NCI-H2081 (cell line): ENCODE data around the gene NSG1.

Experiments
- DNase-seq, 2 experiments: peaks; one replicate each; lab custom pipeline; 2025; lab: John Stamatoyannopoulos, UW

Gene NSG1

GRCh38 chr4:4374388-4375098 is 12.4 kb upstream of the NSG1 start:
- DNase-seq = no peak

DNA sequence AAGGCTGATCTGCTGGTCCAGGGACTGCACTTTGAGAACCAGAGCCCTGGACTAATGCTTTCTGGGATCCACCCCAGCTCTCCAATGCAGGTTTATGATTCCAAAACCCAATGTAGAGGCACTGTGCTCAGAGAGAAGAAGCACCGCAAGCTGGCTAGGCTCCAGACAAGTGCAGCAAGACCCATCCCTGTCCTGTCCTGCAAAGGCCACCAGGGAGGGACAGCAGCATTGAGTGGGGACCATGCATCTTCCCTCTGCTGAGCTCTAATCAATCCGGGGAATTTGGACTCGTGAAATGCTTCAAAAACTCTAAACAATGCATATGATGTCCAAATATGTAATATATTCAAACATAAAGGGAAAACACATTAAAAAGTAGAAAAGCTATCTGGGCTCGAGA is 10.8 kb upstream of the NSG1 start:
- no peak for DNase-seq

GRCh38 chr4:4377191-4377590 is 9.7 kb upstream of the NSG1 start:
- DNase-seq = no peak

- no peak for DNase-seq
Observed at GRCh38 chr4:4377732-4378460, 9.0 kb upstream of the NSG1 start.

DNA sequence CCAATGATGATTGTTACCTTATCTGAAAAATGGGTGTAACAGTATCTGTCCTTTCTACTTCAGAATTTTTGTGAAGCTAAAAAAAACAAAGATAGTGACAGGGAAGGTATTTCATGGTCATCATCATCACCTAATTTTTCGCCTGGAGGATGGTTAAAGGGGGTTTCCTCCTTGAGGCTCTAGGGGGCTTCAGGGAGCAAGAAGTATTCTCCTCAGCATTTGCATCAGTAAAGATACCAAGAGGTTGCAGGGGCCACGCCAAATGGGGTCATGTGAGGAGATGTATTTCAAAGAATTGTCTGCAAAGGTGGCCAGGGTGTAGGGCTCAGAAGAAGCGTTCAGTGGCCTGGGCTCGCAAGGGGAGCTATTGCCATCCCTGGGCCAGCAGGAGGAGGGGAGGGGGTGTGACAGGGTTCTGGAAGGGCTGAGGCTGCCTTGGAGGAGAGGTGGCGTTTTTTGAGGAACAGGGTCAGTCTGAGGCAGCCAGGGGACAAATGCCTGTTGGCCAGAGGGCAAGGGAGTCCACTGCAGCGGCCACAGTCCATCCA is 7.3 kb upstream of the NSG1 start:
- no peak for DNase-seq

GRCh38 chr4:4383085-4383484 is 3.8 kb upstream of the NSG1 start:
- no peak for DNase-seq

DNA sequence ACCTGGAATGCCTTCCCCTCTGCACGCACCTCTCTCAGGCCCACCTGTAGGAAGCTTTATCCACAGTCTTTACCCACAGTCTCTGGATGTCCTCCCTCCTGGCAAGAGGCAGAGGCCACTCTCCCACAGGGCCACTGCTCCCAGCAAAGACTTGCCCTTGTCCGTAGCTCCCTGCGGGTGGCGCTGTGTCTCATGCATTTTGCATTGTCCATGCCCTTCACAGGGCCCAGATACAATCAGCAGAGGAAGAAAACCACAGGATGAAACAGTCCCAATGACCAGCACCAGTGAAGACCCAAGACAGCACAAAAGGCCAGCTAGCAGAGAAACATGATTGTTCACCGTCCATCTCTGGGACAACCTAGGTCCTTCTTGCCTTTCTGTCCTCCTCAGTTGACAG is 2.1 kb upstream of the NSG1 start:
- no peak for DNase-seq

- DNase-seq = no peak
Observed at GRCh38 chr4:4385729-4386295, 1.1 kb upstream of the NSG1 start.

GRCh38 chr4:4386296-4386735 is 586 bp upstream of the NSG1 start:
- no peak for DNase-seq

- DNase-seq = no peak
Observed at GRCh38 chr4:4387531-4388310, 819 bp downstream of the NSG1 start.

GRCh38 chr4:4388311-4388790 is 1.4 kb downstream of the NSG1 start:
- DNase-seq = peak in 1 of 2 experiments; percentile 19

DNA sequence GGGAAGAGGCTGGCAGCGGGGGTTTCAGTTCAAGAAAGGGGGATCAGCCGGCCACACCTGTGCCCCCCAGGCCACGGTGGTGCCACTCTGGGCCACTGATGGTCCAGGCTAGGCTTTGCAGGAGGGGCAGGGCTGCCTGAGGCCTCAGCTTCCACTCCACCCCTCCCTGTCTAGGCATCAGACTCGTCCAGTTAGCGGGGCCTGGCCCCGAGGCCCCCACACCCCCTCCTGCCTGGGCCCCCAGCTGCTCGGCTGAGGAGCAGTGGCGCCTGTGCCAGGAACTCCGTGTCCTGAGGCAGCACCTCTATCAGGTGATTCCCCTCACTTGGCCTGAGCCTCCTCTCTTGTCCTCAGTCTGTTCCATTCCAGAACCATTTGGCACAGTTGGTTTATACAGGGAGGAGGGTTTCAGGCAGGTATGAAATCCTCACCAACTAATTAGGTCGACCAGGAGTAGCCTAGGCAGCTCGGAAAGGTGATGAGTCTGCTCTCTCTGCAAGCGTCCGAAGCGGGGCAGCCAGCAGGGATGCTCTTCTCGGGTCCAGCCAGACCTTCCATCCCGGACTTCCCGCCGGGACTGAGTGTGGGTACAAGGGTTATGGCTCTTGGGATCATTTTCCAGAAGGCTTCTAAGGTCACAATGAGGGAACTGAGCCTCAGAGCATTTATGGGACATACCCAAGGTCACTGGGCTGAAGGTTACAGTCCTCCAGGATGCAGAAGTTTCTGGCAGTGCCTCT is 2.1 kb downstream of the NSG1 start:
- no peak for DNase-seq

DNA sequence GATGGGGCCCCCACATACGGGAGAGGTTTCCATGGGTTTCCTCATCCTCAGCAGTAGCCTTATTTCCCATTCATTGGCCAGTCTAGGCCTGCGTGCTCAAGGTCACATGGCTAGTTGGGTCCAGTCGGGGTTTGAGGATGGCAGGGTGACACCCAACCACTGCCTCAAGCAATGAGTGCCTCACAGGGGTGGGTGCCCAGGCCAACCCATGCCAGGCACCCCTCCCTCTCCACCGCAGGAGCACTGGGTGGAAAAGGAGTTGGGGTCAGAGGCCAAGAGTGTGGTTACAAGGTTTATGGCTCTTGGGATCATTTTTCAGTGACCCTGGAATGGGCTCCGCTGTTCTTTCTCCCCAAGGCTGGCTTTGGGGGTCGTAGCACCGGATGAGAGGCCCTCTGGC is 3.1 kb downstream of the NSG1 start:
- no peak for DNase-seq

DNA sequence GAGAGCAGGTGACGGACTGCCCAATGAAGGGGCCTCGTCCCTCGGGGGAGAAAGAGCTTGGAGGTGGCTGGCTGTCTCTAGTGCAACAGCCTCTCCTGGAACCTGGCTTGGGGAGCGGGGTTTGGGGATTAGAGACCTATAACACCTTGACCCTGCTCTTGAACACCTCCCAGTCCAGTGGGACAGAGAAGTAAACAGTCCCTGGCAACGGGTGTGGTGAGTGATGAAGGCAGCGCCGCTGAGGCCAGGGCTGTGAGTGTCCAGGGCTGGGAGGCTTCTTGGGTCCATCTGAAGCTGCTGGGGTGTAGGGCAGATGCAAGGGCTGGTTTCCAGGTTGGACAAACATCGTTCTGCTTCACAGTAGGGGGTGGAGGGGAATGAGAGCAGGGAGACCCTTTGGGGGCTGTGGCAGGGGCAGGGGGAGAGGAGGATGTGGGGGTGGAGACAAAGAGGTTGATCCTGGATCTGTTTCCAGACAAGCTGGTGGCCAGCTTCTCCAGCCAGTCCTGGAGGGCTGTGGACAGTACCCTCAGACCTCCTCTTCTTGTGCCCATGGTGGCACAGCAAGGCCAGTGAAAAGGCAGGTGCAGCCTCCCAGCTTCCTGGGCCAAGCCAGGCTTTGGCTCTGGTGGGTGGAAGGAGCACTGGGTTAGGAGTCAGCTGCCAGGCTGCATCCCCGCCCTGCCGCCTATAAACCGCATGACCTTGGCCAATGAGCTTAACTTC is 3.8 kb downstream of the NSG1 start:
- no peak for DNase-seq

GRCh38 chr4:4391866-4392265 is 5.0 kb downstream of the NSG1 start:
- DNase-seq = no peak

DNA sequence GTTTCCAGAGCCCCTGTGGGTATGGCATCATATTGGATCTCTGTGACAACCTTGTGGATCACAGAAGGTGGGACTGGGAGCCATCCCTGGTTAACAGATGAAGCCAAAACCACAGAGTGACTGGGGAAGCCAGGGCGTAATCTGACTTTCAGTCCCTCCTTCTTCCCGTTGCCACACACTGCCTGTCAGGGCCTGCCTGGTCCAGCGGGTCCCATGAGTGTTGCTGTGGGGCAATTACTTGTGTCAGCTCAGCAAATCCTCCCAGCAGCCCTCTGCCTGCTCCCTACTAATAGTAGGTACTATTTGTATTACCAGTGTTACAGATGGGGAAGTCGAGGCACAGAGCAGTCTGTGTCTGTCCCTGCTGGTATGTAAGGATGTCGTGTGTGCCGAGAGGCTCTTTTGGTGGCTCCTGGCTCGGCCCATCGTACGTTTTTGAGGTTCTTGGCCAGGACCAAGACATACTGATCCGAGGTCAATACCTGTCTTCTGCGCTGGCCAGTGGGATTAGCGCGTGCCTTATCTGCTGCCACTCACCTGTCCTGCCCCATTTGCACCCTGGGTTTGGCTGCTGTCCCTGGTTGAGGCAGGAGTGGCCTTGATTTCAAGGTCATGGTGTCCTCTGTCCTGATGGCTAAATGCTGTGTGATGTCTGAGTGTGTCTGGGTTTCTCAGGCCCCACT is 5.7 kb downstream of the NSG1 start:
- no peak for DNase-seq

- no peak for DNase-seq
Observed at GRCh38 chr4:4394644-4395043, 7.7 kb downstream of the NSG1 start.

GRCh38 chr4:4395371-4395770 is 8.5 kb downstream of the NSG1 start:
- no peak for DNase-seq

- peak in 1 of 2 experiments; percentile 48 for DNase-seq
Observed at GRCh38 chr4:4395849-4396627, 9.1 kb downstream of the NSG1 start.
